ENCODE measurements around the gene TAOK3.
"Not testable (repeated sequence)": the region's sequence is repeated elsewhere in the genome, so short reads cannot be mapped to it uniquely, and the experiment has no call there.

The TAOK3 gene

GRCh38 chr12:118290130-118290529 lies 82.6 kb downstream of the TAOK3 start:
- DNase-seq: no peak

- DNase-seq: no peak
These were observed 84.5 kb downstream of the TAOK3 start for GRCh38 chr12:118288174-118288573.

- DNase-seq: no peak
These were observed 85.0 kb downstream of the TAOK3 start for GRCh38 chr12:118287728-118288127.

GRCh38 chr12:118282767-118283166 lies 89.9 kb downstream of the TAOK3 start:
- no peak for DNase-seq

GRCh38 chr12:118278288-118278687 lies 94.4 kb downstream of the TAOK3 start:
- DNase-seq: not testable (repeated sequence)

DNA sequence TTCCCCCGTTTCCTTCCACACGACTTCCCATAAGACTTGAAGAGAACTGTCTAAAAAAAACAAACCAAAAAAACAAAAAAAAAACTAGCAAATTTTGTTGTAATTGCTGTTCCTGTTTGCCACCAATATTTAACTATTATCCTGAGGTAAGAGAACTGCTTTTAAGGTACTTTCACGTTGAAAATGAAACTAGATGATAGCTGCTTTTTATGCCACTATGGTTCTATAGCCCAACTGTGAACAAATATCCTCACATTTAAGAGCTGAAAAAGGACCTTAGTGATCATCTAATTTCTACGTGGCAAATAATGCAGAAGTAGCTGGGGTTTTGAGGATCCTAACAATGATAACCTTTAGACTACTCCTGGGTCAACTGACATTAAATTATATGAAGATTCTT lies 98.6 kb downstream of the TAOK3 start:
- DNase-seq: no peak

DNA sequence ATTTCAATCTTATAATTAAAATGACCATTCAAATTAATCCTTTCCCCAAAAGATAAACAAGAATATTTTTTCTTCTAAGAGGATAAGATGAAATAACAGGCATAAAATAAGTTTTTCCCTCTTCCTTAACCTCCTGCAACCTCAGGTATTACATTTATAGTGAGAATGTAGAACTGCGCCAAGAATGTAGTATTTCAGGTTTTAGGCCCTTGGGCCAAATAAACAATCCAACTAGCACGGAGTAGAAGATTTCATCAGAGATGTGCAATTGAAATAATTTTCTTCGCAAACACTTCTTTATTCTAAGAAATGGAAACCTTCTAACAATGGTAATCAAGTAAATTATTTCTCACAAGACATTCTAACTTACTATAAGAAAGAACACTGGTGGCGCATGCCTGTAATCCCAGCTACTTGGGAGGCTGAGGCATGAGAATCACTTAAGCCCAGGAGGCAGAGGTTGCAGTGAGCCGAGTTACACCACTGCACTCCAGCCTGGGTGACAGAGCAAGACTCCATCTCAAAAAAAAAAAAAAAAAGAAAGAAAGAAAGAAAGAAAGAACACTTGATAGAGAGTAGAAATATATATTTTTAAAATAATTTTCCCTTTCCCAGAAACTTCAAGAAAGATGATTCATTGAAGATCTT lies 100.8 kb downstream of the TAOK3 start:
- no peak for DNase-seq

- DNase-seq: no peak
These were observed 101.5 kb downstream of the TAOK3 start for GRCh38 chr12:118271183-118271582.

DNA sequence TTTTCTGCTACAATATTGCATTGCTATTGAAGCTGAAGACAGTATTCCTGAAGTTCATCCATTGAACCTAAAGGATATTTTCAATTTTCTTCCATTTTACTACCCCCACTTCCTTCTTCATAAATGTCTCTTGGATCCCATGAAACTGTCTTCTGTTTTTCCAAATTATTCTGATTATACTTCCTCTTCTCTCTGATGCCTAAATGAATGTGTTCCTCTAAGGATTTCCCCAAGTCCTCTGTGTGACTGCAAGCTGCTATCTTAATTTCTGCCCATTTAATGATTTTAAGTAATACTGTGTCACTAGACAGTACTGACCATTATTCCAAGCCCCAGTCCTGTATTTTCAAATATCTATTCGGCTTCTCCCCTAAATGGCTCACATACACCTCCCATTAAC lies 102.9 kb downstream of the TAOK3 start:
- DNase-seq: no peak

GRCh38 chr12:118259079-118259478 lies 113.6 kb downstream of the TAOK3 start:
- DNase-seq: no peak

DNA sequence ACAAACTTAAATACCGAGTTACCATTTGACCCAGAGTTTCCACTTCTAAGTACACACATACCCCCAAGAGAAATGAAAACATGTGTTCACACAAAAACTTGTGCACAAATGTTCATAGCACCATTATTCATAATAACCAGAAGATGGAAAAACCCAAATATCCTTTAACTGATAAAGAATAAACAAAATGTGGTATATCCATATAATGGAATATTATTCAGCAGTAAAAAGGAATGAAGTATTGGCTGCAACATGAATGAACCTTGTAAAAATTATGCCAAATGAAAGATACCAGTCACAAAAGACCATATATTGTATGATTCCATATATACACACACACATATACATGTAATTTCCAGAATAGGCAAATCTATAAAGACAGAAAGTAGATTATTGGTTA lies 116.4 kb downstream of the TAOK3 start:
- DNase-seq: no peak

DNA sequence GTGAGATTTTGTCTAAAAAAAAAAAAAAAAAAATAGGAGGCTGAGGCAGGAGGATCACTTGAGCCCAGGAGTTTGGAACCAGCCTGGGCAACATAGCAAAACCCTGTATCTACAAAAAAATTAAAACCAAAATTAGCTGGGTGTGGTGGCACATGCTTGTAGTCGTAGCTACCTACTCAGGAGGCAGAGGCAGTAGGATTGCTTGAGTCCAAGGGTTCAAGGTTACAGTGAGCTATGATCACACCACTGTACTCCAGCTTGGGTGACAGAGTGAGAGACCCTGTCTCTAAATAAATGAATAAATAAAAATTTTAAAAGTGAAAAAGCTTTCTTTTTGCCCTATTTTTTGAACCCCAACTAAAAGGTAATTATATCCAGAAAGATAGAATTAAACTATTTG lies 123.2 kb downstream of the TAOK3 start:
- DNase-seq: no peak

DNA sequence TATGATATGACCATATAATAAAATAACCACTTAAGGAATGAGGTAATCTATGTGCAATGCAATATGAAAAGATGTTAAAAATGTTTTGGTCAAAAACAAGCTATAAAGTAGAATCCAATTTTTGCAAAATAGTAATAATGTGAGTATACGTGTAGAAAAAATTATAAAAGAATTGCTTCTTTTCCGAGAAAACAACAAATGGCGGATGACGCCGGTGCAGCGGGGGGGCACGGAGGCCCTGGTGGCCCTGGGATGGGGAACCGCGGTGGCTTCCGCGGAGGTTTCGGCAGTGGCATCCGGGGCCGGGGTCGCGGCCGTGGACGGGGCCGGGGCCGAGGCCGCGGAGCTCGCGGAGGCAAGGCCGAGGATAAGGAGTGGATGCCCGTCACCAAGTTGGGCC lies 126.8 kb downstream of the TAOK3 start:
- not testable (repeated sequence) for DNase-seq

- DNase-seq: no peak
These were observed 133.8 kb downstream of the TAOK3 start for GRCh38 chr12:118238888-118239287.

- no peak for DNase-seq
These were observed 134.8 kb downstream of the TAOK3 start for GRCh38 chr12:118237908-118238307.

- DNase-seq: peak; percentile 51
These were observed 135.5 kb downstream of the TAOK3 start for GRCh38 chr12:118237052-118237665.

DNA sequence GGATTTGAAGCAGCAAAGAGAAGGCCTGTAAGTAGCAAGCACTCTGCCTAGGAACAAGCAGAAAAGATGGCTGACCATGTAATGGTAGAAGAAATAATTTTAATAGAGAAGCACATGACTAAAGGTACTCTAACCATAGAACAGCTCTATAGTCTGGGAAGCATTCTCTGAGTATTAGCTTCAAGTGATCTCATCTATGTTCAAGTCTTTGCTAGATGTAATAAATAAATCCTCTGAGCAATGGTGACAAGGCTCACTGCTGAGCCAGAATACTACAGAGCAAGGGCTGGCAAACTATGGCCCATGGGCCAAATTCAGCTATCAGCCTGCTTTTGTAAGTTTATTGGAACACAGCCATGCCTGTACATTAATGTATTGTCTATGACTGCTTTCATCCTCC lies 152.0 kb downstream of the TAOK3 start:
- DNase-seq: no peak

DNA sequence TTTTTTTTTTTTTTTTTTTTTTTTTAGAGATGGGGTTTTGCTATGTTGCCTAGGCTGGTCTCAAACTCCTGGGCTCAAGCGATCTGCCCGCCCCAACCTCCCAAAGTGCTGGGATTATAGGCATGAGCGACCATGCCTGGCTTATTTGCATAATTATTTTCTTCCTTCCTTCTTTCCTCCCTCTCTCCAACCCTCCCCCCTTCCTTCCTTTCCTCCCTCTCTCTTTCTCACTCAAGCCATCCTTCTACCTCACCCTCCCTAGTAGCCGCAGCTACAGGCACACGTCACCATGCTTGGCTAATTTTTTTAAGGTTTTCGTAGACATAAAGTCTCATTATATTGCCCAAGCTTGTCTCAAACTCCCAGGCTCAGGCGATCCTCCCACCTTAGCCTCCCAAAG lies 152.9 kb downstream of the TAOK3 start:
- no peak for DNase-seq

- DNase-seq: no peak
These were observed 153.6 kb downstream of the TAOK3 start for GRCh38 chr12:118219106-118219505.

GRCh38 chr12:118213452-118213851 lies 159.3 kb downstream of the TAOK3 start:
- no peak for DNase-seq

DNA sequence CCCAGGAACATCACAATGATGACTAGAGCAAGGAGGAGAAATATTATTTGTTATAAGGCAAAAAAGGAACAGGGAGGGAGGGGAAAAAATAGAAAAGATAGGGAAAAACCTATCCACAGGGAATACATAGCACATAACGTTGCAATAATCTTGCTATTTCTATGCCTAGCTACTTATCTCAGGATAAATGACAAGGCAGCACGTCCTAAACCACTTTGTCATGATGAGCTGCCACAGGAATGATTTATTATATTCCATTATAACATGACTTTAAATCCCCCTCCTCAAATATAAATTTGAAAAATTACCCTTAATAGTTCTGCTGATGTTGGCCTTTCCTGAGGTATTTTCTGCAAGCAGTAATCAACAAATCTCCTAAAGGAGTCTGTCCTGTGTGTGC lies 160.1 kb downstream of the TAOK3 start:
- no peak for DNase-seq

DNA sequence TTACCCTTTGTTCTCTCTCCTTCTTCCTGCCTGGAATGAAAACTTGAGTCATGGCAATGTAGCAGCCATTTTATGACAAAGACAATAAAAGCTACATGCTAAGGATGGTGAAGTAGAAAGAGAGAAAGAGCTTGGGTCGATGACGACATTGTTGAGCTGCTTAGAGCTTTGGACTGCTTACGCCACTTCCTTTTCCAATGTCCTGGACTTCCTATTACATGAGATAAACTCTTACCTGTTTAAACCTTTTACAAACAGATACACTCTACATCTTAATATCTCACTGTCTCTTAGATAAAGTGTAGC lies 166.6 kb downstream of the TAOK3 start:
- DNase-seq: no peak

DNA sequence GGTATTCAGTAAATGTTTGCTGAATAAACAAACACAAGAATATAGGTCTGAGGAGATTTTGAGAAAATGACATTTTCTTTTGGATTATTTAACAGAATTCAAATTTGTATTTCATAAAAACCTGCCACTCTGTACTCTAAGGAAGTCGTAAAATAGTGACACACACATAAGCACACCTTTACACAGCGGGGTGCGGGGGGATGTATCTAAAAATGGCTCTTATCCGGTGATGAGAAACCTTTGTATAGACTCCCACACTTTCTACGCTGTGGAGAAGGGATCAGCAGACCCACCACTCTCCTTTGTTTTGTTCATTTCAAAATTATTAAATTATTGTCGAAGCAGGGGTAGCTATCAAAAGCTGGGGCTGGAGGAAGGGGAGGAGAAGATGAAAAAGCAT lies 178.7 kb downstream of the TAOK3 start:
- DNase-seq: no peak

DNA sequence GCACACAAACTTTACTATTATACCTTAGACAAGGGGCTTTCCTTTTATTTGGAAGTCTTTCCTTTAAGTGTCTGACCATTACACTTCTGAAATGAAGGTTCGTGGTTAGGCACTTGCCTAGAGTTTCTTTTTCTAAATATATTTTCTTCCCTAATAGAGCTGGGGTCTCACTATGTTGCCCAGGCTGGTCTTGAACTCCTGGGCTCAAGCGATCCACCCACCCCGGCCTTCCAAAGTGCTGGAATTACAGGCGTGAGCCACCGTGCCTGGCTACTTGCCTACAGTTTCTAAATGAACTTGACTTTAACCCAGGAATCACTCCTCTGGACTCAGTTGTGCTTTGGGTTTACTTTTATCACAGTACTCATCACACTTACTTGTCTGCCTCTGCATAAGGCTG lies 179.2 kb downstream of the TAOK3 start:
- DNase-seq: no peak

DNA sequence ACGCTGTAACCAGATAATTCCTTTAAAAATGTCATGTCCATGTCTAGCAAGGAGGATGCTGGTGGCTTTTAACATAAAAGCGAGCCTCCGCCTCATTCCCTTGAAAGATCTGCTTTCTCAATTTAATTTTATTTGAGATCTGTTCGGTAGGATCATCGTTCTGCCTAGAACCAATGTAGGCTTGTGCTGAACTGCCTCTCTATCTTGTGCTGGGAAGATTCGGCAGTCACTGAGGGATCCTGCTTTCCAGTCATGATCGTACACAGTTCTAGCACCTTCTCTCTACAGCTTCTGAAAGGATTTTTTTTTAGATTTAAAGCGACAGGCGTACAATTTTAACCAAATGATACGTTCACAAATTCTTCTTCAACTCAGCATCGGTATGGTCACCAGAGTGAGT lies 182.4 kb downstream of the TAOK3 start:
- DNase-seq: no peak

Data from RPMI8226 (cell line).